Prostate gland (tissue), 1 donor: ENCODE results near the gene MTA3.

Source experiments
- POLR2A ChIP-seq: fragments of 450-650 bp; IDR thresholded peaks from one replicate; pipeline ENCODE4 v1.6.1; 2016; ENCODE audit warnings: antibody characterized with exemption, mild to moderate bottlenecking
- POLR2AphosphoS5 ChIP-seq: sonication (generic); formaldehyde crosslinking; IDR thresholded peaks from one replicate; pipeline ENCODE4 v1.6.1; 2017; ENCODE audit warnings: antibody characterized with exemption

GRCh38 chr2:42799881-42800280, 231.4 kb downstream of the MTA3 start:
- TF ChIP-seq POLR2A (no peak), POLR2AphosphoS5 (no peak)
